Stimulated activated naive CD4-positive, alpha-beta T cell (primary cell): Measurements from ENCODE around the gene BID.
A peak's percentile ranks its signal among the peaks of the same experiment; 100 is the strongest.

ENCODE experiments used
- DNase-seq, 6 experiments: peaks; one replicate each; lab custom pipeline; 2025; lab: John Stamatoyannopoulos, UW

The BID gene

GRCh38 chr22:17774206-17774925 is at the start of gene BID:
TSS of gene BID (minus strand) at chr22:17774469. CDS start at chr22:17750116, 24,353 bp downstream.
- peak in 5 of 6 experiments; percentile 17 to 44 (median 30) for DNase-seq

- DNase-seq = no peak
Observed at GRCh38 chr22:17823964-17824363, 49.7 kb upstream of the BID start.

GRCh38 chr22:17823226-17823625 is 49.0 kb upstream of the BID start:
- DNase-seq = no peak

- no peak for DNase-seq
Observed at GRCh38 chr22:17822087-17822486, 47.8 kb upstream of the BID start.

GRCh38 chr22:17820879-17821439 is 46.7 kb upstream of the BID start:
- no peak for DNase-seq

GRCh38 chr22:17818649-17819048 is 44.4 kb upstream of the BID start:
- no peak for DNase-seq

- no peak for DNase-seq
Observed at GRCh38 chr22:17818180-17818579, 43.9 kb upstream of the BID start.

GRCh38 chr22:17817511-17818065 is 43.3 kb upstream of the BID start:
- no peak for DNase-seq

- DNase-seq = no peak
Observed at GRCh38 chr22:17817079-17817478, 42.8 kb upstream of the BID start.

GRCh38 chr22:17816649-17817048 is 42.4 kb upstream of the BID start:
- no peak for DNase-seq

- DNase-seq = no peak
Observed at GRCh38 chr22:17815703-17816254, 41.5 kb upstream of the BID start.

- no peak for DNase-seq
Observed at GRCh38 chr22:17814830-17815229, 40.6 kb upstream of the BID start.

GRCh38 chr22:17814084-17814483 is 39.8 kb upstream of the BID start:
- no peak for DNase-seq

GRCh38 chr22:17811119-17811518 is 36.9 kb upstream of the BID start:
- no peak for DNase-seq

- no peak for DNase-seq
Observed at GRCh38 chr22:17810570-17811116, 36.4 kb upstream of the BID start.

GRCh38 chr22:17808693-17809403 is 34.6 kb upstream of the BID start:
- no peak for DNase-seq

- no peak for DNase-seq
Observed at GRCh38 chr22:17807578-17808410, 33.5 kb upstream of the BID start.

GRCh38 chr22:17807086-17807485 is 32.8 kb upstream of the BID start:
- DNase-seq = no peak

- DNase-seq = no peak
Observed at GRCh38 chr22:17806437-17806836, 32.2 kb upstream of the BID start.

- DNase-seq = no peak
Observed at GRCh38 chr22:17804331-17805080, 30.2 kb upstream of the BID start.
